Measurements from ENCODE around the gene SLAMF8. TPM values are rescaled to one million over a fixed set of nuclear protein-coding genes. Genes with fewer than 3 reads are reported as not detected.

SLAMF8 gene
- total and polyA plus RNA-seq, 2 donors (not counting 1 experiment from before 2014, with no cell fraction given), result 0.54 TPM; not detected in 1

DNA sequence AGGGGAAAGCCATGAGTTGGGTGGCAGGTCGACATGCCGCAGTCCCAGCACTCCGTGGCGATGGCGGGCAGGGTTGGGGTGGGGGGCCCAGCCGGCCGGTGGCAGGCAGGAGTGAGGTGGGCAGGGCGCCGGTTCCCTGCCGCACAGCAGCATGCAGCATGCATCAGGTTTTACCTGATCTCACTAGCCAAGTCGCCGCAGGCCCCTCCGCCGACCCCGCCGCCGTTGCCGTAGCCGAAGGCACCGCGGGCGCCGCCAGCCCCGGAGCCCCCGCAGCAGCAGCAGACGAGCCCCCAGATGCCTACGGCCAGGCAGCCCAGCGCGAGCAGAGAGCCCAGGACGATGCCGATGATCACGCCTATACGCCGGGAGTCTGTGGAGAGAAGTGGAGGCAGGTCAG lies 29.0 kb downstream of the SLAMF8 start:
- TF ChIP-seq EZH2 (IDR thresholded peaks at IDR 0.05; ENCODE audit: borderline replicate concordance, insufficient read depth, low read depth, low read length, poor library complexity, severe bottlenecking), result no peak
- TF ChIP-seq, protein P1, sequence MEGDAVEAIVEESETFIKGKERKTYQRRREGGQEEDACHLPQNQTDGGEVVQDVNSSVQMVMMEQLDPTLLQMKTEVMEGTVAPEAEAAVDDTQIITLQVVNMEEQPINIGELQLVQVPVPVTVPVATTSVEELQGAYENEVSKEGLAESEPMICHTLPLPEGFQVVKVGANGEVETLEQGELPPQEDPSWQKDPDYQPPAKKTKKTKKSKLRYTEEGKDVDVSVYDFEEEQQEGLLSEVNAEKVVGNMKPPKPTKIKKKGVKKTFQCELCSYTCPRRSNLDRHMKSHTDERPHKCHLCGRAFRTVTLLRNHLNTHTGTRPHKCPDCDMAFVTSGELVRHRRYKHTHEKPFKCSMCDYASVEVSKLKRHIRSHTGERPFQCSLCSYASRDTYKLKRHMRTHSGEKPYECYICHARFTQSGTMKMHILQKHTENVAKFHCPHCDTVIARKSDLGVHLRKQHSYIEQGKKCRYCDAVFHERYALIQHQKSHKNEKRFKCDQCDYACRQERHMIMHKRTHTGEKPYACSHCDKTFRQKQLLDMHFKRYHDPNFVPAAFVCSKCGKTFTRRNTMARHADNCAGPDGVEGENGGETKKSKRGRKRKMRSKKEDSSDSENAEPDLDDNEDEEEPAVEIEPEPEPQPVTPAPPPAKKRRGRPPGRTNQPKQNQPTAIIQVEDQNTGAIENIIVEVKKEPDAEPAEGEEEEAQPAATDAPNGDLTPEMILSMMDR (IDR thresholded peaks at IDR 0.05), result no peak
- H3K27ac Mint-ChIP-seq, result no peak overlapping the region
- intact Hi-C loops (cut with micrococcal nuclease), result loop anchor here (2.0 kb wide), 1 partner anchor 35 kb away; no protein-coding TSS in a partner anchor

DNA sequence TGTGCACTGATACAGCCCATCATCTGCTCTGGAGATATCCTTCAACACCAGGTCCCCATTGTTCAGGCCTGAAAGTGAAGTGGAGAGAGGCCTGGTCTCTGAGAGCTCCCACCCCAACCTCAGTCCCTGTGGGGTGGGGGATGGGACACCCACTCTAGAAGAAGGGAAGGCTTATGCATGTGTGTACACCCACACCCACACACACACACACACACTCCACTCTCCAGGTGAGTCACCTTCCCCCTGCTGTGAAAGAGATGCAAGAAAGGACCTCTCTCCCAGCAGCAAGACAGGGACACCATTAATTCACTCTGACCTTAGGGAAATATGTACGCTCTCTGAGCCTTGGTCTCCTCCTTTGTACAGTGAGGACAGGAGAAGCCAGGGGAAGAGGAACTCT lies 29.9 kb downstream of the SLAMF8 start:
- Histone ChIP-seq H3K27ac (ENCODE audit: low read length in 2 of 2) (no peak overlapping the region), H3K36me3 (replicated peaks in 1 of 2; ENCODE audit: control extremely low read depth in 1 of 2, control insufficient read depth in 1 of 2, extremely low read depth in 1 of 2, insufficient read depth in 2 of 2, low read length in 1 of 2) (no peaks in the 10 kb centered on the region), H3K4me2 (replicated peaks; ENCODE audit: low read depth, low read length, poor library complexity, severe bottlenecking) (no peak overlapping the region), H3K27me3 (replicated peaks in 1 of 4; ENCODE audit: control extremely low read depth in 1 of 4, control insufficient read depth in 3 of 4, insufficient read depth in 4 of 4, low read length in 3 of 4) (peaks cover 0 to 15% (median 2%) of the 10 kb centered on the region in 4 experiments), H3K4me3 (ENCODE audit: control extremely low read depth in 1 of 5, extremely low read depth in 1 of 5, insufficient read depth in 1 of 5, low read depth in 2 of 5, low read length in 4 of 5) (no peak overlapping the region), H3K9ac (ENCODE audit: low read length) (no peak overlapping the region), H2AFZ (ENCODE audit: insufficient read depth, low read depth, low read length, poor library complexity, severe bottlenecking) (no peak overlapping the region), H3K9me3 (ENCODE audit: control extremely low read depth in 1 of 3, control insufficient read depth in 2 of 3, insufficient read depth in 1 of 3, low read length in 2 of 3) (no peaks in the 10 kb centered on the region), H3K79me2 (ENCODE audit: control insufficient read depth, insufficient read depth, low read length) (no peaks in the 10 kb centered on the region), H4K20me1 (ENCODE audit: control insufficient read depth, insufficient read depth, low read length, poor library complexity, severe bottlenecking) (no peaks in the 10 kb centered on the region), H3K4me1 (ENCODE audit: control insufficient read depth in 2 of 2, insufficient read depth in 2 of 2, low read length in 2 of 2) (peaks cover 5 to 13% of the 10 kb centered on the region in 2 donors)
- no peaks in the 10 kb centered on the region for H3K9me3 Mint-ChIP-seq (ENCODE audit: insufficient read depth)
- H3K27me3 Mint-ChIP-seq, result no peaks in the 10 kb centered on the region
- no CpG with 5 or more reads among the region's 1 CpG for WGBS (ENCODE audit: insufficient coverage)
- H3K4me1 Mint-ChIP-seq, result peaks cover 12% of the 10 kb centered on the region
- peak overlapping the region; percentile 49 for H3K4me3 Mint-ChIP-seq
- intact Hi-C loops (cut with micrococcal nuclease), result no loop called here
- no peak for DNase-seq
- POLR2A ChIA-PET, result no interaction called here
- ATAC-seq (ENCODE audit: low read depth), result no peak
- TF ChIP-seq EZH2 (IDR thresholded peaks at IDR 0.05; ENCODE audit: borderline replicate concordance, insufficient read depth, low read depth, low read length, poor library complexity, severe bottlenecking), result no peak
- TF ChIP-seq, protein P1 (IDR thresholded peaks at IDR 0.05), result no peak
- CTCF ChIA-PET, result interaction anchor here (1.4 to 1.6 kb wide), 2 partner anchors 59 to 149 kb away, joined by 3 read pairs; no protein-coding TSS in a partner anchor
- no peak overlapping the region for H3K27ac Mint-ChIP-seq

More for the DNA sequence above, 29.0 kb downstream of the SLAMF8 start:
- H3K4me3 Mint-ChIP-seq, result peak overlapping the region; percentile 70
- peaks cover 12% of the 10 kb centered on the region for H3K4me1 Mint-ChIP-seq
- WGBS (ENCODE audit: insufficient coverage), result 96% methylated on average over 34 of the region's 34 CpGs
- H3K4me1 ChIP-seq (ENCODE audit: control insufficient read depth in 2 of 2, insufficient read depth in 2 of 2, low read length in 2 of 2), result peaks cover 5 to 13% of the 10 kb centered on the region in 2 donors
- H3K9me3 ChIP-seq (ENCODE audit: control extremely low read depth in 1 of 3, control insufficient read depth in 2 of 3, insufficient read depth in 1 of 3, low read length in 2 of 3), result no peaks in the 10 kb centered on the region
- no peaks in the 10 kb centered on the region for H3K36me3 ChIP-seq (replicated peaks in 1 of 2; ENCODE audit: control extremely low read depth in 1 of 2, control insufficient read depth in 1 of 2, extremely low read depth in 1 of 2, insufficient read depth in 2 of 2, low read length in 1 of 2)
- H3K4me3 ChIP-seq (ENCODE audit: control extremely low read depth in 1 of 5, extremely low read depth in 1 of 5, insufficient read depth in 1 of 5, low read depth in 2 of 5, low read length in 4 of 5), result no peak overlapping the region
- H2AFZ ChIP-seq (ENCODE audit: insufficient read depth, low read depth, low read length, poor library complexity, severe bottlenecking), result no peak overlapping the region
- H3K27me3 ChIP-seq (replicated peaks in 1 of 4; ENCODE audit: control extremely low read depth in 1 of 4, control insufficient read depth in 3 of 4, insufficient read depth in 4 of 4, low read length in 3 of 4), result peaks cover 0 to 15% (median 2%) of the 10 kb centered on the region in 4 experiments
- ATAC-seq (ENCODE audit: low read depth) (no peak), DNase-seq (peak; percentile 11)
- H3K27ac ChIP-seq (ENCODE audit: low read length in 2 of 2), result no peak overlapping the region
- H3K9me3 Mint-ChIP-seq (ENCODE audit: insufficient read depth), result no peaks in the 10 kb centered on the region
- no peak overlapping the region for H3K9ac ChIP-seq (ENCODE audit: low read length)
- no peaks in the 10 kb centered on the region for H4K20me1 ChIP-seq (ENCODE audit: control insufficient read depth, insufficient read depth, low read length, poor library complexity, severe bottlenecking)
- POLR2A ChIA-PET, result interaction anchor here (0.7 kb wide), 1 partner anchor 46 kb away, joined by 5 read pairs; no protein-coding TSS in a partner anchor
- H3K79me2 ChIP-seq (ENCODE audit: control insufficient read depth, insufficient read depth, low read length), result no peaks in the 10 kb centered on the region
- no peaks in the 10 kb centered on the region for H3K27me3 Mint-ChIP-seq
- CTCF ChIA-PET, result interaction anchor here (1.4 kb wide), 1 partner anchor 58 kb away, joined by 3 read pairs; no protein-coding TSS in a partner anchor
- peak overlapping the region; percentile 92 for H3K4me2 ChIP-seq (replicated peaks; ENCODE audit: low read depth, low read length, poor library complexity, severe bottlenecking)
